Neural cell (in vitro differentiated cells): ENCODE measurements around the gene CISD3.

Experiments
- CTCF ChIP-seq: fragments of 450-650 bp; IDR thresholded peaks from 2 replicates; pipeline ENCODE4 v1.5.1; 2014; ENCODE audit warnings: antibody characterized with exemption, mild to moderate bottlenecking, moderate library complexity; ENCODE audit not compliant: poor library complexity, severe bottlenecking
- EZH2 ChIP-seq: fragments of 200-600, 300-800 bp; shearing (Covaris generic), sonication (generic); IDR thresholded peaks from 2 replicates; pipeline ENCODE4 v1.6.1; 2014; ENCODE audit warnings: antibody characterized with exemption, low read length, borderline replicate concordance, mild to moderate bottlenecking; ENCODE audit not compliant: insufficient read depth, poor library complexity, severe bottlenecking
- MXI1 ChIP-seq: fragments of 450-650 bp; conservative IDR thresholded peaks from 2 replicates; pipeline ENCODE4 v1.6.1; 2014; ENCODE audit warnings: antibody characterized with exemption, mild to moderate bottlenecking; ENCODE audit not compliant: poor library complexity, severe bottlenecking
- REST ChIP-seq: IDR thresholded peaks from 2 replicates; pipeline ENCODE4 v1.6.1; 2012; ENCODE audit warnings: borderline replicate concordance
- TAF1 ChIP-seq: IDR thresholded peaks from 2 replicates; pipeline ENCODE4 v1.6.1; 2012; ENCODE audit warnings: low read depth

GRCh38 chr17:38706505-38707216 lies 23.5 kb upstream of the CISD3 start:
- TF ChIP-seq CTCF (no peak), MXI1 (peak; percentile 5), REST (no peak), EZH2 (no peak), TAF1 (no peak)
